GM12872 (cell line): ENCODE results near the gene IQGAP2.

ENCODE experiments used
- CTCF ChIP-seq: IDR thresholded peaks from 3 replicates; pipeline ENCODE4 v1.5.1; 2011; ENCODE audit warnings: low read depth, mild to moderate bottlenecking, low read length, moderate library complexity; ENCODE audit not compliant: insufficient read depth

Gene IQGAP2

GRCh38 chr5:76471406-76471805 lies 68.3 kb downstream of the IQGAP2 start:
- TF ChIP-seq CTCF = no peak

- TF ChIP-seq CTCF = no peak
These were observed 68.9 kb downstream of the IQGAP2 start for GRCh38 chr5:76471987-76472334.

- no peak for TF ChIP-seq CTCF
These were observed 69.4 kb downstream of the IQGAP2 start for GRCh38 chr5:76472335-76473008.

GRCh38 chr5:76473009-76473336 lies 69.9 kb downstream of the IQGAP2 start:
- TF ChIP-seq CTCF = no peak

- TF ChIP-seq CTCF = no peak
These were observed 70.6 kb downstream of the IQGAP2 start for GRCh38 chr5:76473661-76474060.

GRCh38 chr5:76474377-76474776 lies 71.3 kb downstream of the IQGAP2 start:
- TF ChIP-seq CTCF = no peak

- TF ChIP-seq CTCF = no peak
These were observed 72.3 kb downstream of the IQGAP2 start for GRCh38 chr5:76475385-76475784.
